GM12892 (cell line): ENCODE results near the gene ARFGAP3.

ENCODE experiments used
- POLR2A ChIP-seq: IDR thresholded peaks from 2 replicates; pipeline ENCODE4 v1.6.1; 2011; ENCODE audit warnings: low read depth, low read length, control low read depth
- POLR2AphosphoS5 ChIP-seq: IDR thresholded peaks from 2 replicates; pipeline ENCODE4 v1.6.1; 2011; ENCODE audit warnings: low read depth, low read length, control low read depth

DNA sequence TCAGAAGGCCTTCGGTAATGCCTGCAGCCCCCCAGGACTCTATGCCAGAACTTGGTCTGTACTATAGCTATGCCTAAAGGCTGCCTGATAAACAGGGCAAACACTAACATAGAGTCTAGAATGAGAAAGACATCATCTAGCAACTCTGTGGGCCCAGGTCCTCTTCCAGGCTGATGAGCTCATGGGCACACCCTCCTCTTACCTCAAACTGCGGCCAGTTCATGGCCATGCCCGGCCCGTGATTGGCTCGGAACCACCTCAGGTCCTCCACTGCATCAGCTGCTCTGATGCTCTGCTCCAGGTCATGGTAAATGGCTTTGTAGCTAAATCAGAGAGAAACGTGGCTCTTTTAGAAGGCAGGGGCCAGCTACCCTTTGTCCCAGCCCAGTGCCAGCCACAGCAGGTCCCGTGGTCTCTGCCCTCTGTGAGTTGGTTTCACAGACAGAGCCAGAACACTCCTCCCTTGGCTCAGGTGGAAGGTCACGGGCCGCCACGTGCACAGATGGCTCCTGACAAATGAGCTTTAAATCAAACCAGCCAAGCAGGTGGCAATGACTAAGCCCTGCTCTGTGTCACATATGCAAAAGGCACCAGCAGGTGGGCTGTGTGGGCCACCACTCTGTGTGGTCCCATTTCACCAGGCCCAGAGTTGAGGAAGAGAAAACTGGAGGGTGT, 25.0 kb upstream of the ARFGAP3 start:
- TF ChIP-seq POLR2A (no peak), POLR2AphosphoS5 (no peak)
